ENCODE data around the gene CCNY. TPM values are rescaled to one million over a fixed set of nuclear protein-coding genes. Genes with fewer than 3 reads are reported as not detected.
"Not testable (repeated sequence)": the region's sequence is repeated elsewhere in the genome, so short reads cannot be mapped to it uniquely, and the experiment has no call there.

CCNY gene
- total RNA-seq, 1 experiment from 2014 or later: 22.6 TPM

- in situ Hi-C loops (cut with HindIII; ENCODE audit: low pct_unique_long_range_greater_than_20kb, low sequenced_read_pairs); DNase-seq (ENCODE audit: low read depth, low spot score): not testable (repeated sequence)
Observed at GRCh38 chr10:35537925-35538324, 201.6 kb downstream of the CCNY start.

GRCh38 chr10:35540296-35541164 is 204.2 kb downstream of the CCNY start:
- DNase-seq (ENCODE audit: low read depth, low spot score): no peak
- in situ Hi-C loops (cut with HindIII; ENCODE audit: low pct_unique_long_range_greater_than_20kb, low sequenced_read_pairs): no loop called here

GRCh38 chr10:35541720-35542119 is 205.4 kb downstream of the CCNY start:
- no peak for DNase-seq (ENCODE audit: low read depth, low spot score)
- in situ Hi-C loops (cut with HindIII; ENCODE audit: low pct_unique_long_range_greater_than_20kb, low sequenced_read_pairs): no loop called here

GRCh38 chr10:35542303-35542702 is 206.0 kb downstream of the CCNY start:
- DNase-seq (ENCODE audit: low read depth, low spot score): no peak
- in situ Hi-C loops (cut with HindIII; ENCODE audit: low pct_unique_long_range_greater_than_20kb, low sequenced_read_pairs): no loop called here

- no peak for DNase-seq (ENCODE audit: low read depth, low spot score)
- in situ Hi-C loops (cut with HindIII; ENCODE audit: low pct_unique_long_range_greater_than_20kb, low sequenced_read_pairs): no loop called here
Observed at GRCh38 chr10:35545079-35545657, 208.9 kb downstream of the CCNY start.

- in situ Hi-C loops (cut with HindIII; ENCODE audit: low pct_unique_long_range_greater_than_20kb, low sequenced_read_pairs): no loop called here
- DNase-seq (ENCODE audit: low read depth, low spot score): no peak
Observed at GRCh38 chr10:35545878-35546590, 209.7 kb downstream of the CCNY start.

- in situ Hi-C loops (cut with HindIII; ENCODE audit: low pct_unique_long_range_greater_than_20kb, low sequenced_read_pairs): no loop called here
- peak; percentile 1 for DNase-seq (ENCODE audit: low read depth, low spot score)
Observed at GRCh38 chr10:35546824-35547225, 210.5 kb downstream of the CCNY start.

GRCh38 chr10:35552650-35553342 is 216.5 kb downstream of the CCNY start:
- in situ Hi-C loops (cut with HindIII; ENCODE audit: low pct_unique_long_range_greater_than_20kb, low sequenced_read_pairs): no loop called here
- DNase-seq (ENCODE audit: low read depth, low spot score): no peak

GRCh38 chr10:35554036-35554435 is 217.7 kb downstream of the CCNY start:
- in situ Hi-C loops (cut with HindIII; ENCODE audit: low pct_unique_long_range_greater_than_20kb, low sequenced_read_pairs): no loop called here
- DNase-seq (ENCODE audit: low read depth, low spot score): no peak

- in situ Hi-C loops (cut with HindIII; ENCODE audit: low pct_unique_long_range_greater_than_20kb, low sequenced_read_pairs): no loop called here
- no peak for DNase-seq (ENCODE audit: low read depth, low spot score)
Observed at GRCh38 chr10:35554461-35555056, 218.2 kb downstream of the CCNY start.

- in situ Hi-C loops (cut with HindIII; ENCODE audit: low pct_unique_long_range_greater_than_20kb, low sequenced_read_pairs): no loop called here
Observed at GRCh38 chr10:35555962-35556930, 219.9 kb downstream of the CCNY start.

GRCh38 chr10:35558276-35558675 is 222.0 kb downstream of the CCNY start:
- in situ Hi-C loops (cut with HindIII; ENCODE audit: low pct_unique_long_range_greater_than_20kb, low sequenced_read_pairs): no loop called here
- no peak for DNase-seq (ENCODE audit: low read depth, low spot score)

More at GRCh38 chr10:35555962-35556930, 219.9 kb downstream of the CCNY start:
- no peak for DNase-seq (ENCODE audit: low read depth, low spot score)

GRCh38 chr10:35559416-35559815 is 223.1 kb downstream of the CCNY start:
- in situ Hi-C loops (cut with HindIII; ENCODE audit: low pct_unique_long_range_greater_than_20kb, low sequenced_read_pairs): no loop called here
- DNase-seq (ENCODE audit: low read depth, low spot score): no peak

GRCh38 chr10:35561715-35562114 is 225.4 kb downstream of the CCNY start:
- in situ Hi-C loops (cut with HindIII; ENCODE audit: low pct_unique_long_range_greater_than_20kb, low sequenced_read_pairs): no loop called here
- DNase-seq (ENCODE audit: low read depth, low spot score): no peak

GRCh38 chr10:35562427-35562826 is 226.1 kb downstream of the CCNY start:
- DNase-seq (ENCODE audit: low read depth, low spot score): no peak
- in situ Hi-C loops (cut with HindIII; ENCODE audit: low pct_unique_long_range_greater_than_20kb, low sequenced_read_pairs): no loop called here

GRCh38 chr10:35563261-35563891 is 227.1 kb downstream of the CCNY start:
- peak; percentile 83 for DNase-seq (ENCODE audit: low read depth, low spot score)
- in situ Hi-C loops (cut with HindIII; ENCODE audit: low pct_unique_long_range_greater_than_20kb, low sequenced_read_pairs): no loop called here
